ENCODE data around the gene GALNT17.

GALNT17 gene

GRCh38 chr7:71687286-71687685, 555.3 kb downstream of the GALNT17 start:
- DNase-seq (ENCODE audit: extremely low read depth, low read depth) = no peak
- TF ChIP-seq CTCF (IDR thresholded peaks at IDR 0.05; ENCODE audit: low read depth, low read length, missing control alignments) = no peak
- no peak overlapping the region for H3K4me3 ChIP-seq (replicated peaks; ENCODE audit: low read depth, low read length)

DNA sequence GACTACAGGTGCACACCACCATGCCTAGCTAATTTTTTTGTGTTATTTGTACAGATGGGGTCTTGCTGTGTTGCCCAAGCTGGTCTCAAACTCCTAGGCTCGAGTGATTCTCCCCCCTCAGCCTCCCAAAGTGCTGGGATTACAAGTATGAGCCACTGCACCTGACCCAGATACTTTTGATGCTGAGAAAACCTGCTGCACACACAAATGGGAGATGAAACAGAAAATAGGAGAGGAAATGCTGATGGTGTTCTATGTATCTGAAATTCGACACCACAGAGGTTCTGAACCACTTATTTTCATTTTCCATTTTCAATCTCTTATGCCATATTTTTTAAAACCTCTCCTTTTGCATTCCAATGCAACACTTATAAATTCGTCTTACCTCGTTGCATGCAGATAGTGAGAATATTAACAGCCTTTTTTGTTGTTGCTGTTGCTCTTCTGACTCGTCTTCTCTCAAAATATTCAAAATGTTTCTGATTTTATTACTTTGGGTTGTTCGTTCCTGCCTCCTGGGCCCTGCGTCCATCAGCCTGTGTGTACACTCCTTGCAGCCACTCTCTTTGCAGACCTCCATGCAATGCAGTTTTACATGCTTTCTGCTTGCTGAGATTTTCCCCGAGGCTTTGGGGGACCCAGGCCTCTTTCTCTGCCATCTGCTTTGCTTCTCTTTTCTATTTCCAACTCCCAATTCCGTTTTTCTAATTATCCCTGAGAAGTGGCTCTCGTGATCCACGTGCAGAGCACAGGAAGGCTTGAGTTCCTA, 556.1 kb downstream of the GALNT17 start:
- no peak overlapping the region for H3K4me3 ChIP-seq (replicated peaks; ENCODE audit: low read depth, low read length)
- TF ChIP-seq CTCF (IDR thresholded peaks at IDR 0.05; ENCODE audit: low read depth, low read length, missing control alignments) = no peak

DNA sequence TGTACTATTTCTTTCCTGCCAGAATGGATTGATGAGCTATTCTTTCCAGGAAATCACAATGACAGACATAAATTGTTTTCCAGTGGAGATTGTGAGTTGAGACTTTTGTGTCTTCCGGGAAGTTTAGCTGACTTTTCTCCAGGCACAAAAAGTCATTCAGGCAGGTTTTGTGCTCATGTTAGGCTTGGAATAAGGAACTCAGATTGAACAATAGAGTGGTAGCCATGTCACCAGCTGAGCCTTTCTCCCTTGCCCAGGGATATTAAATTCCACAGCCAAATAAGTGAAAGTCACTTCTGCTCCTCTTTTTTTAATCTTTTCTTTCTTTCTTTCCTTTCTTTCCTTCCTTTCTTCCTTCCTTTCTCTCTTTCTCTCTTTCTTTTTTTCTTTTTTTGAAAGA, 559.6 kb downstream of the GALNT17 start:
- DNase-seq (ENCODE audit: extremely low read depth, low read depth) = no peak
- no peak for TF ChIP-seq CTCF (IDR thresholded peaks at IDR 0.05; ENCODE audit: low read depth, low read length, missing control alignments)

More for the DNA sequence above, 556.1 kb downstream of the GALNT17 start:
- DNase-seq (ENCODE audit: extremely low read depth, low read depth) = no peak

DNA sequence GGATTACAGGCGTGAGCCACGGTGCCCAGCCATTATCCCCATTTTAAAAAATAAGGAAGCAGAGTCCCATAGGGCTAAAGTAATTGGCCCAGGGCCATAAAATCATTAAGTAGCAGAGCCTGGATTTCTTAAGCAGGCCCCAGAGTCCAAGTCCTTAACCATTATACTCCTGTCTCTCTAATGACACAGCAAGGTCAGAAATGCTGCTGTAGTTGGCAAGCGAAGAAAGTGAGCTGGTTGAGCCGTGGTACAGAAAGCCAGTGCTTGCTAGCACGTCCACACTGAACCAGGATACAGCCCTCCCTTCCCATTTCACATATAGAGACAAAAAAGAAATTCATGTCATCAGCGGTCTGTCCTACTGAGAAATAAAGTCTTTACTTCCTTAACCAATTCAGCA, 562.7 kb downstream of the GALNT17 start:
- no peak for TF ChIP-seq CTCF (IDR thresholded peaks at IDR 0.05; ENCODE audit: low read depth, low read length, missing control alignments)
- no peak for DNase-seq (ENCODE audit: extremely low read depth, low read depth)
- H3K4me3 ChIP-seq (replicated peaks; ENCODE audit: low read depth, low read length) = no peak overlapping the region

More for the DNA sequence above, 559.6 kb downstream of the GALNT17 start:
- H3K4me3 ChIP-seq (replicated peaks; ENCODE audit: low read depth, low read length) = no peak overlapping the region

DNA sequence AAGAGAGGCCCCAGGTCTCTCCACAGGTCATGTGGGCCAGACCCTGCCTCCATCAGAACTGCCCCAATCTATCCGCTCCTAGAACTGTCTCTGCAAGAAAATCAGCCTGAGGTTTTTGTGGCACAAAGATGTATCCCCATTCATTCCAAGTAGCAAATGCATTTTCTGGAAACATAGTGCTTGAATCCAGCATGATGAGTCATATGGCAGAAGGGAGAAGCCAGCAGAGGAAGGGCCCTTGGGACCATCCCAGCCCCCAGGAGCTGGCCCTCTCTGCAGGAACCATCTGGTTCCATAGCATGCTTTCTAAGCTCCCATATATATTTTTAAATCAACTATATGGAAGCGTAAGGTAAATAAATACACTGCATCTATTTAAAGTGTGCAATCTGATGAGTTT, 563.2 kb downstream of the GALNT17 start:
- no peak for TF ChIP-seq CTCF (IDR thresholded peaks at IDR 0.05; ENCODE audit: low read depth, low read length, missing control alignments)
- DNase-seq (ENCODE audit: extremely low read depth, low read depth) = no peak

GRCh38 chr7:71696511-71696910, 564.6 kb downstream of the GALNT17 start:
- no peak overlapping the region for H3K4me3 ChIP-seq (replicated peaks; ENCODE audit: low read depth, low read length)
- no peak for TF ChIP-seq CTCF (IDR thresholded peaks at IDR 0.05; ENCODE audit: low read depth, low read length, missing control alignments)
- no peak for DNase-seq (ENCODE audit: extremely low read depth, low read depth)

More for the DNA sequence above, 563.2 kb downstream of the GALNT17 start:
- H3K4me3 ChIP-seq (replicated peaks; ENCODE audit: low read depth, low read length) = no peak overlapping the region

Measured in HFF-Myc (cell line).